ENCODE measurements around the gene ELMO3.

ELMO3 gene

GRCh38 chr16:67226295-67226803, 27.4 kb downstream of the ELMO3 start:
- DNase-seq (ENCODE audit: low spot score) = no peak

- DNase-seq (ENCODE audit: low spot score) = peak; percentile 98
Measured at GRCh38 chr16:67226804-67227566, 28.1 kb downstream of the ELMO3 start, which contains the start of gene TMEM208. TSS of gene TMEM208 (plus strand) at chr16:67227130. CDS start at chr16:67227219, 89 bp downstream.

- no peak for DNase-seq (ENCODE audit: low spot score)
Measured at GRCh38 chr16:67227567-67227921, 28.6 kb downstream of the ELMO3 start.

GRCh38 chr16:67228034-67228785, 29.3 kb downstream of the ELMO3 start:
- DNase-seq (ENCODE audit: low spot score) = no peak

GRCh38 chr16:67228905-67229304, 30.0 kb downstream of the ELMO3 start:
- DNase-seq (ENCODE audit: low spot score) = no peak

GRCh38 chr16:67229906-67230808, 31.2 kb downstream of the ELMO3 start:
- no peak for DNase-seq (ENCODE audit: low spot score)

- no peak for DNase-seq (ENCODE audit: low spot score)
Measured at GRCh38 chr16:67230809-67231660, 32.1 kb downstream of the ELMO3 start.

GRCh38 chr16:67233596-67233995, 34.7 kb downstream of the ELMO3 start:
- no peak for DNase-seq (ENCODE audit: low spot score)

GRCh38 chr16:67234180-67234597, 35.3 kb downstream of the ELMO3 start:
- DNase-seq (ENCODE audit: low spot score) = no peak

GRCh38 chr16:67235816-67236562, 37.1 kb downstream of the ELMO3 start:
- no peak for DNase-seq (ENCODE audit: low spot score)

- peak; percentile 86 for DNase-seq (ENCODE audit: low spot score)
Measured at GRCh38 chr16:67236563-67237395, 37.8 kb downstream of the ELMO3 start.

GRCh38 chr16:67237396-67238277, 38.7 kb downstream of the ELMO3 start:
- DNase-seq (ENCODE audit: low spot score) = no peak

- DNase-seq (ENCODE audit: low spot score) = no peak
Measured at GRCh38 chr16:67238278-67238575, 39.3 kb downstream of the ELMO3 start.

- no peak for DNase-seq (ENCODE audit: low spot score)
Measured at GRCh38 chr16:67238806-67239470, 40.0 kb downstream of the ELMO3 start.

GRCh38 chr16:67240506-67240905, 41.6 kb downstream of the ELMO3 start:
- no peak for DNase-seq (ENCODE audit: low spot score)

- no peak for DNase-seq (ENCODE audit: low spot score)
Measured at GRCh38 chr16:67241008-67241900, 42.3 kb downstream of the ELMO3 start.

- DNase-seq (ENCODE audit: low spot score) = no peak
Measured at GRCh38 chr16:67242138-67242730, 43.3 kb downstream of the ELMO3 start.
